ENCODE measurements around the gene MARK1. TPM values are rescaled to one million over a fixed set of nuclear protein-coding genes. Genes with fewer than 3 reads are reported as not detected.

The MARK1 gene
- total and polyA plus RNA-seq, 7 donors: 0.60 to 15.0 (median 9.3) TPM

GRCh38 chr1:220533504-220534109, 5.7 kb downstream of the MARK1 start:
- Histone ChIP-seq H3K9me3 (no peaks in the 10 kb centered on the region), H3K27me3 (no peaks in the 10 kb centered on the region), H3K27ac (no peak overlapping the region), H3K4me1 (peaks cover 0 to 20% (median 7%) of the 10 kb centered on the region in 4 donors), H3K36me3 (no peaks in the 10 kb centered on the region), H3K4me3 (no peak overlapping the region)
- no peak for TF ChIP-seq EP300 (IDR thresholded peaks at IDR 0.05)
- no peak for TF ChIP-seq CTCF (IDR thresholded peaks at IDR 0.05)
- TF ChIP-seq POLR2AphosphoS5 (IDR thresholded peaks at IDR 0.05): no peak
- TF ChIP-seq POLR2A (IDR thresholded peaks at IDR 0.05): no peak
- WGBS, 2 donors: 90 to 95% methylated on average over 2 of the region's 2 CpGs
- DNase-seq: no peak
- intact Hi-C loops (cut with DNase I): no loop called here

GRCh38 chr1:220544901-220545303, 17.0 kb downstream of the MARK1 start:
- Histone ChIP-seq H3K36me3 (no peaks in the 10 kb centered on the region), H3K27ac (no peak overlapping the region), H3K9me3 (no peaks in the 10 kb centered on the region), H3K27me3 (no peaks in the 10 kb centered on the region), H3K4me1 (no peaks in the 10 kb centered on the region), H3K4me3 (no peak overlapping the region)
- DNase-seq: no peak
- WGBS, 2 donors: 86 to 88% methylated on average over 3 of the region's 3 CpGs
- intact Hi-C loops (cut with DNase I): no loop called here
- no peak for TF ChIP-seq CTCF (IDR thresholded peaks at IDR 0.05)
- no peak for TF ChIP-seq POLR2A (IDR thresholded peaks at IDR 0.05)
- no peak for TF ChIP-seq EP300 (IDR thresholded peaks at IDR 0.05)
- TF ChIP-seq POLR2AphosphoS5 (IDR thresholded peaks at IDR 0.05): no peak

GRCh38 chr1:220550811-220551399, 23.0 kb downstream of the MARK1 start:
- 86 to 91% methylated on average over 6 of the region's 6 CpGs for WGBS, 2 donors

GRCh38 chr1:220551718-220552117, 23.8 kb downstream of the MARK1 start:
- 91 to 95% methylated on average over 2 of the region's 2 CpGs for WGBS, 2 donors
- no peak overlapping the region for H3K27ac ChIP-seq
- H3K4me1 ChIP-seq: peaks cover 0 to 6% (median 0%) of the 10 kb centered on the region in 4 donors
- H3K36me3 ChIP-seq: no peaks in the 10 kb centered on the region
- H3K9me3 ChIP-seq: no peaks in the 10 kb centered on the region
- no peak for DNase-seq
- H3K4me3 ChIP-seq: no peak overlapping the region
- TF ChIP-seq EP300 (IDR thresholded peaks at IDR 0.05) (no peak), POLR2AphosphoS5 (IDR thresholded peaks at IDR 0.05) (no peak), POLR2A (IDR thresholded peaks at IDR 0.05) (no peak), CTCF (IDR thresholded peaks at IDR 0.05) (no peak)
- intact Hi-C loops (cut with DNase I): no loop called here
- H3K27me3 ChIP-seq: no peaks in the 10 kb centered on the region

More at GRCh38 chr1:220550811-220551399, 23.0 kb downstream of the MARK1 start:
- Histone ChIP-seq H3K27me3 (no peaks in the 10 kb centered on the region), H3K27ac (no peak overlapping the region), H3K9me3 (no peaks in the 10 kb centered on the region), H3K4me1 (peaks cover 0 to 6% (median 0%) of the 10 kb centered on the region in 4 donors), H3K36me3 (no peaks in the 10 kb centered on the region), H3K4me3 (no peak overlapping the region)
- intact Hi-C loops (cut with DNase I): no loop called here
- no peak for TF ChIP-seq POLR2A (IDR thresholded peaks at IDR 0.05)
- TF ChIP-seq EP300 (IDR thresholded peaks at IDR 0.05): no peak
- TF ChIP-seq CTCF (IDR thresholded peaks at IDR 0.05): no peak
- no peak for TF ChIP-seq POLR2AphosphoS5 (IDR thresholded peaks at IDR 0.05)
- DNase-seq: no peak

Measured in sigmoid colon (tissue), 7 donors.